GM18868 (cell line): Measurements from ENCODE around the gene C2CD2L.
"Not testable (repeated sequence)": the region's sequence is repeated elsewhere in the genome, so short reads cannot be mapped to it uniquely, and the experiment has no call there.

Experiments
- ATAC-seq: cut with Tn5 transposase; IDR thresholded peaks from one replicate; pipeline ENCODE4 v1.9.1; 2021; ENCODE audit warnings: mild to moderate bottlenecking, moderate library complexity; ENCODE audit not compliant: unreplicated experiment

C2CD2L gene

GRCh38 chr11:119106564-119107537 lies at the start of gene C2CD2L:
TSS of gene C2CD2L (plus strand) at chr11:119107344. CDS start at chr11:119107742, 398 bp downstream.
- ATAC-seq: peak; percentile 80

GRCh38 chr11:119059128-119059527 lies 48.0 kb upstream of the C2CD2L start:
- ATAC-seq: not testable (repeated sequence)

GRCh38 chr11:119061256-119061655 lies 45.9 kb upstream of the C2CD2L start:
- ATAC-seq: no peak

- no peak for ATAC-seq
Measured at GRCh38 chr11:119062779-119063178, 44.4 kb upstream of the C2CD2L start.

- ATAC-seq: no peak
Measured at GRCh38 chr11:119065369-119065768, 41.8 kb upstream of the C2CD2L start.

GRCh38 chr11:119067371-119068222 lies 39.5 kb upstream of the C2CD2L start, which contains the start of gene VPS11:
TSS of gene VPS11 (plus strand) at chr11:119067818. CDS start at chr11:119067824, 6 bp downstream.
- ATAC-seq: peak; percentile 96

GRCh38 chr11:119077839-119078238 lies 29.3 kb upstream of the C2CD2L start:
- no peak for ATAC-seq

GRCh38 chr11:119078675-119079420 lies 28.3 kb upstream of the C2CD2L start:
- ATAC-seq: no peak

- no peak for ATAC-seq
Measured at GRCh38 chr11:119081682-119082260, 25.4 kb upstream of the C2CD2L start.

GRCh38 chr11:119084663-119085436 lies 22.3 kb upstream of the C2CD2L start, which contains the start of gene HMBS:
TSS of gene HMBS (plus strand) at chr11:119084881. CDS start at chr11:119085034, 153 bp downstream.
- ATAC-seq: peak; percentile 91

GRCh38 chr11:119085437-119085847 lies 21.7 kb upstream of the C2CD2L start:
- no peak for ATAC-seq

GRCh38 chr11:119087123-119087522 lies 20.0 kb upstream of the C2CD2L start:
- ATAC-seq: no peak

- no peak for ATAC-seq
Measured at GRCh38 chr11:119087747-119088241, 19.4 kb upstream of the C2CD2L start.

- ATAC-seq: no peak
Measured at GRCh38 chr11:119088406-119088805, 18.7 kb upstream of the C2CD2L start.

- ATAC-seq: no peak
Measured at GRCh38 chr11:119089319-119089718, 17.8 kb upstream of the C2CD2L start.

GRCh38 chr11:119091178-119091577 lies 16.0 kb upstream of the C2CD2L start:
- ATAC-seq: no peak

GRCh38 chr11:119091966-119092879 lies 14.9 kb upstream of the C2CD2L start:
- no peak for ATAC-seq
